Measurements from ENCODE around the gene PARD3. TPM values are rescaled to one million over a fixed set of nuclear protein-coding genes. Genes with fewer than 3 reads are reported as not detected.

The PARD3 gene
- total RNA-seq, 2 donors from 2014 or later: 36.1 to 48.5 TPM

GRCh38 chr10:34094146-34094696 lies 720.9 kb downstream of the PARD3 start:
- 77 to 100% methylated on average over 3 to 7 of the region's 7 CpGs for WGBS, 2 donors
- intact Hi-C loops (cut with DNase I): no loop called here
- H3K27me3 ChIP-seq: no peaks in the 10 kb centered on the region
- no peaks in the 10 kb centered on the region for H3K36me3 ChIP-seq (replicated peaks in 1 of 2; ENCODE audit: insufficient read depth in 1 of 2, low read depth in 2 of 2)
- ATAC-seq (no peak), DNase-seq (no peak)
- peaks cover 0 to 1% (median 0%) of the 10 kb centered on the region in 3 donors for H3K9me3 ChIP-seq
- no peak overlapping the region for H3K27ac ChIP-seq
- no peak overlapping the region for H3K4me3 ChIP-seq
- H3K4me1 ChIP-seq: no peaks in the 10 kb centered on the region
- TF ChIP-seq CTCF (IDR thresholded peaks at IDR 0.05) (no peak), POLR2A (IDR thresholded peaks at IDR 0.05) (no peak)

- intact Hi-C loops (cut with DNase I): no loop called here
- WGBS, 2 donors: 90 to 97% methylated on average over 1 of the region's 1 CpG
These were observed 722.2 kb downstream of the PARD3 start for GRCh38 chr10:34092891-34093290.

GRCh38 chr10:34091635-34092195 lies 723.4 kb downstream of the PARD3 start:
- H3K9me3 ChIP-seq: no peaks in the 10 kb centered on the region
- no peaks in the 10 kb centered on the region for H3K36me3 ChIP-seq (replicated peaks in 1 of 2; ENCODE audit: insufficient read depth in 1 of 2, low read depth in 2 of 2)
- intact Hi-C loops (cut with DNase I): no loop called here
- DNase-seq (no peak), ATAC-seq (no peak)
- H3K4me3 ChIP-seq: no peak overlapping the region
- H3K27me3 ChIP-seq: no peaks in the 10 kb centered on the region
- no peak overlapping the region for H3K27ac ChIP-seq
- no peaks in the 10 kb centered on the region for H3K4me1 ChIP-seq
- TF ChIP-seq CTCF (IDR thresholded peaks at IDR 0.05) (no peak), POLR2A (IDR thresholded peaks at IDR 0.05) (no peak)
- WGBS, 2 donors: 87 to 91% methylated on average over 5 to 6 of the region's 6 CpGs

More at GRCh38 chr10:34092891-34093290, 722.2 kb downstream of the PARD3 start:
- Histone ChIP-seq H3K27ac (no peak overlapping the region), H3K4me1 (no peaks in the 10 kb centered on the region), H3K36me3 (replicated peaks in 1 of 2; ENCODE audit: insufficient read depth in 1 of 2, low read depth in 2 of 2) (no peaks in the 10 kb centered on the region), H3K4me3 (no peak overlapping the region), H3K27me3 (no peaks in the 10 kb centered on the region), H3K9me3 (no peaks in the 10 kb centered on the region)
- ATAC-seq (no peak), DNase-seq (no peak)
- no peak for TF ChIP-seq POLR2A (IDR thresholded peaks at IDR 0.05)

- Histone ChIP-seq H3K36me3 (replicated peaks in 1 of 2; ENCODE audit: insufficient read depth in 1 of 2, low read depth in 2 of 2) (no peaks in the 10 kb centered on the region), H3K4me1 (no peaks in the 10 kb centered on the region), H3K27ac (no peak overlapping the region), H3K9me3 (no peaks in the 10 kb centered on the region), H3K27me3 (no peaks in the 10 kb centered on the region), H3K4me3 (no peak overlapping the region)
- TF ChIP-seq POLR2A (IDR thresholded peaks at IDR 0.05): no peak
- TF ChIP-seq CTCF (IDR thresholded peaks at IDR 0.05): no peak
- intact Hi-C loops (cut with DNase I): no loop called here
- ATAC-seq: no peak
- WGBS, 2 donors: 83 to 84% methylated on average over 6 of the region's 6 CpGs
- no peak for DNase-seq
These were observed 725.8 kb downstream of the PARD3 start for GRCh38 chr10:34089253-34089652.

- H3K27ac ChIP-seq: no peak overlapping the region
- H3K36me3 ChIP-seq (replicated peaks in 1 of 2; ENCODE audit: insufficient read depth in 1 of 2, low read depth in 2 of 2): no peaks in the 10 kb centered on the region
- 87 to 88% methylated on average over 9 of the region's 9 CpGs for WGBS, 2 donors
- intact Hi-C loops (cut with DNase I): no loop called here
- no peak for ATAC-seq
- H3K4me1 ChIP-seq: no peaks in the 10 kb centered on the region
- no peaks in the 10 kb centered on the region for H3K27me3 ChIP-seq
- H3K9me3 ChIP-seq: no peaks in the 10 kb centered on the region
- DNase-seq: no peak
- H3K4me3 ChIP-seq: no peak overlapping the region
- TF ChIP-seq CTCF (IDR thresholded peaks at IDR 0.05): no peak
- no peak for TF ChIP-seq POLR2A (IDR thresholded peaks at IDR 0.05)
These were observed 726.8 kb downstream of the PARD3 start for GRCh38 chr10:34088208-34088794.
